Pancreas (tissue), 10 donors: ENCODE data around the gene BCL2. TPM values are rescaled to one million over a fixed set of nuclear protein-coding genes. Genes with fewer than 3 reads are reported as not detected.

Experiments
- ATAC-seq, 4 donors: fragments of 200-7000 bp; cut with Tn5 transposase; one replicate each; pipeline versions ENCODE4 v1.8.0 to v1.9.1; 2020; ENCODE audit warnings: mild to moderate bottlenecking in 4 of 4, moderate library complexity in 4 of 4
- DNase-seq, 6 donors: peaks; one replicate each; pipeline ENCODE4 v3.0.0-alpha.2; 2020
- FAIRE-seq: peaks from 2 replicates; lab custom pipeline; 2012; peaks lifted over from hg19 to GRCh38; lab: Jason Lieb, UNC
- H3K27ac ChIP-seq, 4 donors: fragments of 200-600 bp; sonication (generic); 1 replicate in 3 of 4; 2 replicates in 1 of 4; pipeline versions ENCODE4 v1.5.0 to v1.8.0; 2020
- H3K27me3 ChIP-seq, 4 donors: fragments of 200-600 bp; one replicate each; pipeline ENCODE4 v1.8.0; 2021
- H3K36me3 ChIP-seq, 3 donors: fragments of 200-600 bp; sonication (generic) in 1 of 3; one replicate each; pipeline versions ENCODE4 v1.5.0 to v1.8.0; 2020 to 2021
- H3K4me1 ChIP-seq, 3 donors: fragments of 200-600 bp; one replicate each; pipeline ENCODE4 v1.8.0; 2021
- H3K4me3 ChIP-seq, 4 donors: fragments of 200-600 bp; sonication (generic) in 2 of 4; one replicate each; pipeline versions ENCODE4 v1.5.0 to v1.8.0; 2020 to 2021
- H3K9me3 ChIP-seq, 4 donors: fragments of 200-600 bp; one replicate each; pipeline ENCODE4 v1.8.0; 2021
- CTCF ChIP-seq, 4 donors: fragments of 200-600 bp; sonication (generic) in 3 of 4; IDR thresholded peaks; one replicate each; pipeline versions ENCODE4 v1.5.0 to v1.8.0; 2021; ENCODE audit warnings: antibody characterized with exemption in 4 of 4
- WGBS, 2 donors: extraction: QIAGEN DNeasy Blood & Tissue Kit; methylation state at CpG; one replicate each; pipeline ENCODE4 v1.1.7; 2013; 5-methylcytosine and 5-hydroxymethylcytosine counted together
- intact Hi-C, 3 donors: fragments of 100-400 bp; cut with DNase I; formaldehyde crosslinking; loops; one replicate each; pipeline versions ENCODE4 v1.11.1 to v1.14.2; 2022
- polyA plus RNA-seq, 2 donors: library from polyadenylated mRNA; stranded (reverse); fragments of 200-250 nt; gene quantifications; one replicate each; pipeline ENCODE4 v1.2.3, GENCODE V29; 2013
- total RNA-seq, 6 donors: library from RNA; stranded (reverse); fragmentation: NEBNext Ultra II Directional in 4 of 6; extraction: Animal tissue kit (Norgen Biotek cat#: 25700) in 4 of 6; gene quantifications; one replicate each; pipeline versions ENCODE4 v1.2.1 to v1.2.4, GENCODE V29; 2021 to 2023
- donor health status: healthy with polysubstance abuse.
- donor health status: DM: no; HTN: no; CAD: no; lungs with moderate emphysema.
- donor health status: DM: no; HTN: no; CAD: no.
- donor health status: control.
- donor health status: control.
- donor health status: Bipolar disorder and iron deficiency.
- donor health status: DM: yes; HTN: yes; CAD: no.
- donor health status: DM: no; HTN: no; CAD: no.
- donor health status: DM: no; HTN: no; CAD: no.
- donor health status: DM: yes; HTN: yes; CAD: no.

Gene BCL2
- total and polyA plus RNA-seq, 8 donors = 1.9 to 9.0 (median 4.2) TPM

- H3K4me3 ChIP-seq = no peak overlapping the region
- H3K27ac ChIP-seq = no peak overlapping the region
- peaks cover 0 to 10% (median 10%) of the 10 kb centered on the region in 3 donors for H3K4me1 ChIP-seq
- H3K27me3 ChIP-seq = no peaks in the 10 kb centered on the region
- intact Hi-C loops = no loop called here
- TF ChIP-seq CTCF (IDR thresholded peaks at IDR 0.05) = no peak
- FAIRE-seq = no peak
- no peaks in the 10 kb centered on the region for H3K9me3 ChIP-seq
- H3K36me3 ChIP-seq = no peaks in the 10 kb centered on the region
- WGBS, 2 donors = 96 to 97% methylated on average over 2 of the region's 2 CpGs
- no peak for DNase-seq
- no peak for ATAC-seq
These were observed 129.8 kb downstream of the BCL2 start for GRCh38 chr18:63189817-63190216.

- H3K4me1 ChIP-seq = peaks cover 0 to 10% (median 10%) of the 10 kb centered on the region in 3 donors
- H3K27me3 ChIP-seq = no peaks in the 10 kb centered on the region
- WGBS, 2 donors = 91 to 95% methylated on average over 2 of the region's 2 CpGs
- FAIRE-seq (no peak), ATAC-seq (no peak), DNase-seq (no peak)
- no peak overlapping the region for H3K27ac ChIP-seq
- TF ChIP-seq CTCF (IDR thresholded peaks at IDR 0.05) = no peak
- no peak overlapping the region for H3K4me3 ChIP-seq
- intact Hi-C loops = no loop called here
- no peaks in the 10 kb centered on the region for H3K9me3 ChIP-seq
- H3K36me3 ChIP-seq = no peaks in the 10 kb centered on the region
These were observed 130.5 kb downstream of the BCL2 start for GRCh38 chr18:63189041-63189440.

GRCh38 chr18:63187791-63188460 lies 131.6 kb downstream of the BCL2 start:
- ATAC-seq (peak in 1 of 4 donors; percentile 38), DNase-seq (no peak), FAIRE-seq (no peak)
- intact Hi-C loops = no loop called here
- WGBS, 2 donors = 32 to 37% methylated on average over 6 of the region's 6 CpGs
- H3K36me3 ChIP-seq = no peaks in the 10 kb centered on the region
- no peak overlapping the region for H3K4me3 ChIP-seq
- TF ChIP-seq CTCF (IDR thresholded peaks at IDR 0.05) = no peak
- H3K27me3 ChIP-seq = no peaks in the 10 kb centered on the region
- no peaks in the 10 kb centered on the region for H3K9me3 ChIP-seq
- H3K4me1 ChIP-seq = peaks cover 0 to 10% (median 10%) of the 10 kb centered on the region in 3 donors
- no peak overlapping the region for H3K27ac ChIP-seq

GRCh38 chr18:63187223-63187574 lies 132.4 kb downstream of the BCL2 start:
- H3K4me1 ChIP-seq = peaks cover 0 to 10% (median 10%) of the 10 kb centered on the region in 3 donors
- 21 to 32% methylated on average over 2 of the region's 2 CpGs for WGBS, 2 donors
- intact Hi-C loops = no loop called here
- no peak overlapping the region for H3K27ac ChIP-seq
- FAIRE-seq = no peak
- ATAC-seq = peak in 2 of 4 donors; percentile 37 to 39
- H3K27me3 ChIP-seq = no peaks in the 10 kb centered on the region
- H3K9me3 ChIP-seq = no peaks in the 10 kb centered on the region
- no peak for DNase-seq
- no peak for TF ChIP-seq CTCF (IDR thresholded peaks at IDR 0.05)
- no peak overlapping the region for H3K4me3 ChIP-seq
- H3K36me3 ChIP-seq = no peaks in the 10 kb centered on the region

- Histone ChIP-seq H3K27me3 (no peaks in the 10 kb centered on the region), H3K36me3 (no peaks in the 10 kb centered on the region), H3K27ac (no peak overlapping the region), H3K9me3 (no peaks in the 10 kb centered on the region), H3K4me1 (peaks cover 0 to 10% (median 10%) of the 10 kb centered on the region in 3 donors), H3K4me3 (no peak overlapping the region)
- DNase-seq (no peak), ATAC-seq (peak in 1 of 4 donors; percentile 28), FAIRE-seq (no peak)
- 33 to 35% methylated on average over 2 of the region's 2 CpGs for whole genome bisulfite sequencing, 2 donors
- TF ChIP-seq CTCF (IDR thresholded peaks at IDR 0.05) = no peak
- intact Hi-C loops = no loop called here
These were observed 132.9 kb downstream of the BCL2 start for GRCh38 chr18:63186520-63187222.
